H1 (cell line): ENCODE results near the gene BAIAP2.

Source experiments
- GABPA ChIP-seq: IDR thresholded peaks from 2 replicates; pipeline ENCODE4 v1.6.1; 2011; ENCODE audit warnings: mild to moderate bottlenecking, low read length, moderate library complexity, borderline replicate concordance; ENCODE audit not compliant: insufficient read depth
- KDM1A ChIP-seq: fragments of 200-600, 300-600 bp; sonication (generic); IDR thresholded peaks from 2 replicates; pipeline ENCODE4 v1.7.1; 2016; ENCODE audit warnings: mild to moderate bottlenecking, low read length, borderline replicate concordance
- MAFK ChIP-seq: IDR thresholded peaks from 2 replicates; pipeline ENCODE4 v1.6.1; 2012; ENCODE audit warnings: low read depth, mild to moderate bottlenecking, improper control_type of control experiment, low read length
- POLR2AphosphoS5 ChIP-seq: IDR thresholded peaks from 2 replicates; pipeline ENCODE4 v1.6.1; 2011; ENCODE audit warnings: low read depth, low read length
- TBP ChIP-seq: IDR thresholded peaks from 2 replicates; pipeline ENCODE4 v1.6.1; 2011; ENCODE audit warnings: low read depth, low read length, improper control_type of control experiment
- YY1 ChIP-seq: IDR thresholded peaks from 2 replicates; pipeline ENCODE4 v1.6.1; 2011; ENCODE audit warnings: low read depth, mild to moderate bottlenecking, low read length
- TF ChIP-seq, protein P1 (sequence below), 3 experiments: IDR thresholded peaks; 1 replicate in 2 of 3; 2 replicates in 1 of 3; pipeline versions ENCODE4 v1.5.1 to v1.6.1; 2011; ENCODE audit warnings: low read length in 3 of 3, mild to moderate bottlenecking in 3 of 3, inconsistent platforms in 2 of 3, low read depth in 1 of 3, moderate library complexity in 1 of 3; ENCODE audit not compliant: insufficient read depth in 1 of 3; ENCODE audit errors: control extremely low read depth in 1 of 3
- TF ChIP-seq, protein P2 (sequence below): IDR thresholded peaks from 2 replicates; pipeline ENCODE4 v1.6.1; 2012; ENCODE audit warnings: inconsistent platforms

DNA sequence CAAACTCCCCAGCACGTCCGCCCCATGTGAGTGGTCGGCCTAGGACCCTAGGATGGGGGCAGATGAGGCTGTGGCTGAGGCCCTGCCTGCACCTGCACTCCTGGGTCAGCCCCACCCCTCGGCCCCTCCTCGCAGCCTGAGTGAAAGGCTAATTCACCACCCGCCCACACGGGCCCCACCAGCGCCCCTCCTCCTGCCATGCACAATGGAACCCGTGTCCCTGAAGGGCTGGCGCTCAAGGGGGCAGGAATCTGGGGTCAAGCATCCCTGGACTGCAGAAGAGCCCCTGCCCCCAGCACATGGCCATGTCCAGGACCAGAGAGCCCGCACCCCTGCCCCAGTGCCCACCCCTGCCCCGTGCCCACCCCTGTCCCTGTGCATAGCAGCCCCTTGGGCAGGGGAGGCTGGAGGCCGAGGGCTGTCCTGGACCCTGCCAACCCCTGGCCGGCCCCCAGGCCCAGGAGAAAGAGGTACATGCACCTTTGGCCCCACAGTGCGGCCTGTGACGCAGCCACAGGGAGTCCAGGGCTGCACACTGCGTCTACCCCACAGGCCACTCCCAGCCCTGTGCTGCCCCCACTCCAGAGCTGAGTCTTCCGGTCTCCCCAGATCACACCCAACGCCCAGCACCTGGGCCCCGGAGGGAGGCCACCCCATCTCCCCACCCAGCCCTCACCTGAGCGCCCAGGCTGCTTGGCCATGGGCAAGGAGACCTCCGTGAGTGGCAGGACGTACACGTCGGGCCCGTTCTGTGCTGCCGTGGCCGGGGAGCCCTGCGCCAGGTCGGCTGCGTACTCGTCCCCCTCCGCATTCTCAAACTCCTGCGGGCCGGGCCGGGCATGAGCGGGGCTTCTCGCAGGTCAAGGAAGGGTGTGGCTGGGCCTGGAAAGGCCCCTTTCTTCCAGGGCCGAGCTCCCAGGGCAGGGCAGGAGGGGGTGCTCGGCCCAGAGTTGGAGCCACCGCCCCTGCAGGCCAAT lies 95.7 kb downstream of the BAIAP2 start:
- no peak for TF ChIP-seq MAFK
- no peak for TF ChIP-seq YY1
- TF ChIP-seq POLR2AphosphoS5, result no peak
- TF ChIP-seq, protein P1, sequence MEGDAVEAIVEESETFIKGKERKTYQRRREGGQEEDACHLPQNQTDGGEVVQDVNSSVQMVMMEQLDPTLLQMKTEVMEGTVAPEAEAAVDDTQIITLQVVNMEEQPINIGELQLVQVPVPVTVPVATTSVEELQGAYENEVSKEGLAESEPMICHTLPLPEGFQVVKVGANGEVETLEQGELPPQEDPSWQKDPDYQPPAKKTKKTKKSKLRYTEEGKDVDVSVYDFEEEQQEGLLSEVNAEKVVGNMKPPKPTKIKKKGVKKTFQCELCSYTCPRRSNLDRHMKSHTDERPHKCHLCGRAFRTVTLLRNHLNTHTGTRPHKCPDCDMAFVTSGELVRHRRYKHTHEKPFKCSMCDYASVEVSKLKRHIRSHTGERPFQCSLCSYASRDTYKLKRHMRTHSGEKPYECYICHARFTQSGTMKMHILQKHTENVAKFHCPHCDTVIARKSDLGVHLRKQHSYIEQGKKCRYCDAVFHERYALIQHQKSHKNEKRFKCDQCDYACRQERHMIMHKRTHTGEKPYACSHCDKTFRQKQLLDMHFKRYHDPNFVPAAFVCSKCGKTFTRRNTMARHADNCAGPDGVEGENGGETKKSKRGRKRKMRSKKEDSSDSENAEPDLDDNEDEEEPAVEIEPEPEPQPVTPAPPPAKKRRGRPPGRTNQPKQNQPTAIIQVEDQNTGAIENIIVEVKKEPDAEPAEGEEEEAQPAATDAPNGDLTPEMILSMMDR (IDR thresholded peaks at IDR 0.05; ENCODE audit: control extremely low read depth in 1 of 3, insufficient read depth in 1 of 3, low read depth in 1 of 3, low read length in 3 of 3), result no peak
- TF ChIP-seq KDM1A, result no peak
- no peak for TF ChIP-seq TBP
- TF ChIP-seq, protein P2, sequence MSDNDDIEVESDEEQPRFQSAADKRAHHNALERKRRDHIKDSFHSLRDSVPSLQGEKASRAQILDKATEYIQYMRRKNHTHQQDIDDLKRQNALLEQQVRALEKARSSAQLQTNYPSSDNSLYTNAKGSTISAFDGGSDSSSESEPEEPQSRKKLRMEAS, result no peak
- TF ChIP-seq GABPA, result no peak
